Breast epithelium (tissue), 4 donors: ENCODE results near the gene TPK1. TPM values are rescaled to one million over a fixed set of nuclear protein-coding genes. Genes with fewer than 3 reads are reported as not detected.

Experiments used
- DNase-seq, 2 donors: peaks; one replicate each; pipeline ENCODE4 v3.0.0-alpha.2; 2019; ENCODE audit warnings: low spot score in 2 of 2
- H3K27ac ChIP-seq, 2 donors: fragments of 200-600 bp; sonication (generic) in 1 of 2; one replicate each; pipeline ENCODE4 v1.5.1; 2016 to 2019; ENCODE audit warnings: mild to moderate bottlenecking in 1 of 2
- H3K27me3 ChIP-seq, 2 donors: fragments of 200-600 bp; sonication (generic) in 1 of 2; one replicate each; pipeline versions ENCODE4 v1.5.1 to v1.6.0; 2017 to 2019; ENCODE audit warnings: control low read depth in 1 of 2, mild to moderate bottlenecking in 1 of 2
- H3K36me3 ChIP-seq: fragments of 200-600 bp; one replicate; pipeline ENCODE4 v1.5.1; 2019
- H3K4me1 ChIP-seq, 2 donors: fragments of 200-600 bp; sonication (generic); one replicate each; pipeline ENCODE4 v1.5.1; 2016 to 2019; ENCODE audit warnings: control low read depth in 1 of 2
- H3K4me3 ChIP-seq, 3 donors: fragments of 200-600 bp; sonication (generic); 1 replicate in 2 of 3; 2 replicates in 1 of 3; pipeline ENCODE4 v1.5.1; 2016 to 2019; ENCODE audit warnings: mild to moderate bottlenecking in 3 of 3, moderate library complexity in 2 of 3
- H3K9me3 ChIP-seq, 2 donors: fragments of 200-600 bp; sonication (generic) in 1 of 2; one replicate each; pipeline ENCODE4 v1.5.1; 2016 to 2019; ENCODE audit warnings: control low read depth in 1 of 2
- POLR2A ChIP-seq: fragments of 450-650 bp; IDR thresholded peaks from one replicate; pipeline ENCODE4 v1.6.1; 2016; ENCODE audit warnings: antibody characterized with exemption, mild to moderate bottlenecking, moderate library complexity
- POLR2AphosphoS5 ChIP-seq, 3 donors: sonication (generic); formaldehyde crosslinking; IDR thresholded peaks; one replicate each; pipeline ENCODE4 v1.6.1; 2017; ENCODE audit warnings: antibody characterized with exemption in 3 of 3
- intact Hi-C: fragments of 100-400 bp; cut with DNase I; formaldehyde crosslinking; loops from one replicate; pipeline ENCODE4 v1.15.1; 2023; ENCODE audit warnings: low total_unique reads
- total RNA-seq, 3 donors: library from RNA; depleted of rRNA; stranded (reverse); fragments of >200 nt; gene quantifications; one replicate each; pipeline ENCODE4 v1.1.0, GENCODE V29; 2016
- TF ChIP-seq, protein P1 (sequence below), 3 donors: fragments of 450-650 bp; IDR thresholded peaks; one replicate each; pipeline ENCODE4 v1.5.1; 2016 to 2017; ENCODE audit warnings: antibody characterized with exemption in 3 of 3, mild to moderate bottlenecking in 3 of 3, moderate library complexity in 3 of 3

Gene TPK1
- total RNA-seq, 3 donors from 2014 or later, result 4.8 to 9.8 (median 7.9) TPM

- no peaks in the 10 kb centered on the region for H3K36me3 ChIP-seq
- H3K27me3 ChIP-seq, result no peaks in the 10 kb centered on the region
- intact Hi-C loops, result no loop called here
- H3K27ac ChIP-seq, result no peak overlapping the region
- TF ChIP-seq POLR2A (no peak), POLR2AphosphoS5 (IDR thresholded peaks at IDR 0.05) (no peak)
- TF ChIP-seq, protein P1, sequence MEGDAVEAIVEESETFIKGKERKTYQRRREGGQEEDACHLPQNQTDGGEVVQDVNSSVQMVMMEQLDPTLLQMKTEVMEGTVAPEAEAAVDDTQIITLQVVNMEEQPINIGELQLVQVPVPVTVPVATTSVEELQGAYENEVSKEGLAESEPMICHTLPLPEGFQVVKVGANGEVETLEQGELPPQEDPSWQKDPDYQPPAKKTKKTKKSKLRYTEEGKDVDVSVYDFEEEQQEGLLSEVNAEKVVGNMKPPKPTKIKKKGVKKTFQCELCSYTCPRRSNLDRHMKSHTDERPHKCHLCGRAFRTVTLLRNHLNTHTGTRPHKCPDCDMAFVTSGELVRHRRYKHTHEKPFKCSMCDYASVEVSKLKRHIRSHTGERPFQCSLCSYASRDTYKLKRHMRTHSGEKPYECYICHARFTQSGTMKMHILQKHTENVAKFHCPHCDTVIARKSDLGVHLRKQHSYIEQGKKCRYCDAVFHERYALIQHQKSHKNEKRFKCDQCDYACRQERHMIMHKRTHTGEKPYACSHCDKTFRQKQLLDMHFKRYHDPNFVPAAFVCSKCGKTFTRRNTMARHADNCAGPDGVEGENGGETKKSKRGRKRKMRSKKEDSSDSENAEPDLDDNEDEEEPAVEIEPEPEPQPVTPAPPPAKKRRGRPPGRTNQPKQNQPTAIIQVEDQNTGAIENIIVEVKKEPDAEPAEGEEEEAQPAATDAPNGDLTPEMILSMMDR (IDR thresholded peaks at IDR 0.05), result no peak
- no peaks in the 10 kb centered on the region for H3K9me3 ChIP-seq
- no peak for DNase-seq
- no peak overlapping the region for H3K4me3 ChIP-seq
- no peaks in the 10 kb centered on the region for H3K4me1 ChIP-seq
These were observed 352.7 kb downstream of the TPK1 start for GRCh38 chr7:144483189-144483588.

DNA sequence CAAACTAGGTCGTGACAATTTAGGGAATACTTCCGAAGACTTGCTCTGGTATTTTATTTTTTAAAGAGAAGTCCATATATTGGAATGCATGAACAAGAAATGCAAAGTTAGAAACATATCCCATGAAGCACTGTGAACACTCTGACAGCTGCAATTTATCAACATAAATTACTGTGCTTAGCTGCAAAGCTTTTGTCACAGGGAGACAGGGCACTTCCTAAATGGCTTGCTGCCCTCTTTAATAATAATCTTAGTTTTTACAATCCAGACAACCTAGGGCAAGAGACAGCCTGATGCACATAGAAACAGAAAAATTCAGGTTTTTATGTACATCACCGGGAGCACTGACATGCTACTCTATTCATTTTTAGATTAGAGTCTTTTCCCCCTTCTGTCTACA is 354.0 kb downstream of the TPK1 start:
- TF ChIP-seq POLR2AphosphoS5 (IDR thresholded peaks at IDR 0.05) (no peak), POLR2A (no peak)
- TF ChIP-seq, protein P1 (IDR thresholded peaks at IDR 0.05), result no peak
- Histone ChIP-seq H3K4me1 (no peaks in the 10 kb centered on the region), H3K9me3 (no peaks in the 10 kb centered on the region), H3K27ac (no peak overlapping the region), H3K4me3 (no peak overlapping the region), H3K27me3 (no peaks in the 10 kb centered on the region), H3K36me3 (no peaks in the 10 kb centered on the region)
- intact Hi-C loops, result no loop called here
- DNase-seq, result no peak

- H3K9me3 ChIP-seq, result no peaks in the 10 kb centered on the region
- H3K4me1 ChIP-seq, result no peaks in the 10 kb centered on the region
- DNase-seq, result no peak
- intact Hi-C loops, result no loop called here
- no peak overlapping the region for H3K27ac ChIP-seq
- no peaks in the 10 kb centered on the region for H3K36me3 ChIP-seq
- TF ChIP-seq, protein P1 (IDR thresholded peaks at IDR 0.05), result no peak
- TF ChIP-seq POLR2AphosphoS5 (IDR thresholded peaks at IDR 0.05) (no peak), POLR2A (no peak)
- H3K4me3 ChIP-seq, result no peak overlapping the region
- no peaks in the 10 kb centered on the region for H3K27me3 ChIP-seq
These were observed 358.5 kb downstream of the TPK1 start for GRCh38 chr7:144477348-144477747.

DNA sequence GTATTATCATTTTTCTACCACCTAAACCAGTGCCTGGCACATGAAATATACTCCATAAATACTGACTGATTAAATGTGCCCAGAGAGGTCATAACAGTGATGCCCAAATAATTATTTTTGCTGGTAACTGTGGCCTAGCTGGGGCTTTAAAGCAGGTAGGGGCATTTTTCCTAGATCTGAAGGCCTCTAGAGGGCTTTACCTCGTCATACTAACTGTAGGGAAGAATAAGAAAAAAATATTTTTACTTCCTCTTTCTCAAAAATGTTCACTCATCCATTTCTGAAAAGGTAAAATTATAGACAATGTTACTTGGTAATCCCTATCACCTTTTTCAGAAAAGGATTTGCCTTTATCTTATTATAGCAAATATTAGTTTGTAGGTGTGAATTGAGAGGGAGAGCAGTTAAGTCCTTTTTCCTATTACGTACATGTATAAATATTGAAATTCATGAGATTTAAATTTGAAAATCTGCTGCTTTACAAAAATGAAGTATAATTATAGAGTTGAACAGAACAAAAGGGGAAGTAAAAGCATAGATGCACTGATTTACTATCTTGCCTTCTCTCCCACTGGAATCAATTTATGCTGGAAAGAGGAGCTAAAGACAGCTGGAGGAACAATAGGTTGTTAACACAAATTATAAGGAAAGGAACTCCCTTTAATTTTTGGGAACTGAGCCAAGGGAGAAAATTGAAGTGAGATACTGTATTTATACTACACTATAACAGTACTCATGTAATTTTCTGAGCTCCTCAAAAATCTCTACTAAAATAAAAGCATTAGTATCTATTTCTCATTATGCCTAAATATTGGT is 360.8 kb downstream of the TPK1 start:
- H3K27ac ChIP-seq, result no peak overlapping the region
- intact Hi-C loops, result no loop called here
- no peak for DNase-seq
- no peaks in the 10 kb centered on the region for H3K27me3 ChIP-seq
- H3K4me3 ChIP-seq, result no peak overlapping the region
- H3K4me1 ChIP-seq, result no peaks in the 10 kb centered on the region
- H3K36me3 ChIP-seq, result no peaks in the 10 kb centered on the region
- TF ChIP-seq POLR2A (no peak), POLR2AphosphoS5 (IDR thresholded peaks at IDR 0.05) (no peak)
- TF ChIP-seq, protein P1 (IDR thresholded peaks at IDR 0.05), result no peak
- no peaks in the 10 kb centered on the region for H3K9me3 ChIP-seq

DNA sequence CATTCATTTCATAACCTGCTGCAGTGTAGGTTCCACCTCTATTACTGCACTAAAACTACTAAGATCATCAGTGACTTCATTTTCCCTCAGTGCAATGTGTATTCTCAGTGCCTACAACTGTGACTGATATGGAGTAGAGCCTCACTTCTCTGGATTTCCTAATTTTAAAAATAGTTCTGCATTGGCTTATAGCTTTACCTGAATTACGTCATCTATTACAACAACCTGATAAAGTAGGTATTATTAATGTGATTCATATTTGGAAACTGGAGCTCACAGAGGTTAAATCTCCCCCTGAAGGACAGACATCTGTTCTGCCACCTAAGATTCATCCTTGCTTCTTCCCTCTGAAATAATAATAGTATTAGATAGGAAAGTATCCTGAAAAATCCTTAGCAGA is 361.5 kb downstream of the TPK1 start:
- no peak for TF ChIP-seq POLR2AphosphoS5 (IDR thresholded peaks at IDR 0.05)
- no peak for TF ChIP-seq POLR2A
- TF ChIP-seq, protein P1 (IDR thresholded peaks at IDR 0.05), result no peak
- H3K27me3 ChIP-seq, result no peaks in the 10 kb centered on the region
- H3K4me3 ChIP-seq, result no peak overlapping the region
- H3K36me3 ChIP-seq, result no peaks in the 10 kb centered on the region
- no peaks in the 10 kb centered on the region for H3K4me1 ChIP-seq
- H3K9me3 ChIP-seq, result no peaks in the 10 kb centered on the region
- DNase-seq, result no peak
- intact Hi-C loops, result no loop called here
- no peak overlapping the region for H3K27ac ChIP-seq
